HAP-1 (cell line): ENCODE data around the gene BBS9.

Experiments
- DNase-seq, 2 experiments: peaks; one replicate each; pipeline ENCODE4 v3.0.0-alpha.2; 2016 to 2020; ENCODE audit warnings: low spot score in 2 of 2
- H3K27me3 ChIP-seq: fragments of 250-450 bp; sonication (Bioruptor Pico); 2 replicates; pipeline ENCODE4 v1.5.1; 2020; ENCODE audit warnings: low read depth, mild to moderate bottlenecking, moderate library complexity
- H3K36me3 ChIP-seq: fragments of 250-450 bp; sonication (Bioruptor Pico); replicated peaks from 2 replicates; pipeline ENCODE4 v1.5.1; 2020; ENCODE audit warnings: mild to moderate bottlenecking
- H3K4me1 ChIP-seq: fragments of 250-450 bp; sonication (Bioruptor Pico); 2 replicates; pipeline ENCODE4 v1.5.1; 2020; ENCODE audit warnings: mild to moderate bottlenecking
- H3K4me3 ChIP-seq: fragments of 250-450 bp; sonication (Bioruptor Pico); 2 replicates; pipeline ENCODE4 v1.5.1; 2020; ENCODE audit warnings: mild to moderate bottlenecking, moderate library complexity
- H3K9me3 ChIP-seq: fragments of 250-450 bp; sonication (Bioruptor Pico); 2 replicates; pipeline ENCODE4 v1.5.1; 2020; ENCODE audit warnings: mild to moderate bottlenecking, moderate library complexity
- in situ Hi-C: fragments of 300-500 bp; cut with MboI; formaldehyde crosslinking; loops from 3 replicates; pipeline ENCODE4 v1.14.3; 2020; ENCODE audit warnings: low sequenced_read_pairs, inconsistent platforms, mixed read lengths

Gene BBS9

DNA sequence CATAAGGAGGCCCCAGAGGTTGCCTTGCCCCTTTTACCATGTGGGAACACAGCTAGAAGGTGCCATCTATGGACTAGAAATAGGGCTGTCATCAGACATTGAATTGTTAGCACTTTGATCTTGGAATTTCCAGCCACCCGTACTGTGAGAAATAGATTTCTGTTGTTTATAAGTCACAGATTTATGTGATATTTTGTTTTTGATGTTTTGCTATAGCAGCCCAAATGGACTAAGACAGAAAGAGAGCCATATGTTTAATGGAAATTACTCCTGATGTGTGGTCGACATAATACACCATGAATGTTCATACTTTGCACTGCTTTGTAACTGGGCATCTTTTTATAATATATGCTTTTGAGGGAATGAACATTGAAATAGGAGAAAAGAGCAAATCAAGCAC is 302.2 kb downstream of the BBS9 start:
- DNase-seq = no peak
- H3K36me3 ChIP-seq = no peaks in the 10 kb centered on the region
- in situ Hi-C loops = no loop called here

DNA sequence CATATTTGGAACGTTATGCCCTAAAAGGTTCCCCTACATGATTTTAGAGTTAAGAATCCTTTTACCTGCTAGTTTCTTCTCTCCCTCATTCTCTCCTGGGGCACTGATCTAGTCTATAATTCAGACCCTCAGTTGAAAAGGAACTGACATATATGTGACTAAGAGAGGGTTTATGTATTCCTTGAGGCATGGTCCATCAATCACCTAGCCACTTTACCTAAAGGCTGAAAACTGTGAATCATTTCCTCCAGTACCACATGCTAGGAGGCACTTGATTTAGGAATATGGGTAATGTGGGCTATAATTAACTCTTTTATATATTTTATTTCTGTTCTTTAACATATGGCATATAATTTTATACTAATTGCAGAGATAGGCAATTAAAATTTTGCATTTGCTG is 303.5 kb downstream of the BBS9 start:
- in situ Hi-C loops = no loop called here
- Histone ChIP-seq H3K9me3 (no peaks in the 10 kb centered on the region), H3K27me3 (peaks cover 6% of the 10 kb centered on the region; the same call in 1 of the 2 replicates), H3K4me3 (no peak overlapping the region), H3K4me1 (no peaks in the 10 kb centered on the region), H3K36me3 (no peaks in the 10 kb centered on the region)
- DNase-seq = no peak

More for the DNA sequence above, 302.2 kb downstream of the BBS9 start:
- Histone ChIP-seq H3K27me3 (peaks cover 6% of the 10 kb centered on the region; the same call in 1 of the 2 replicates), H3K4me1 (no peaks in the 10 kb centered on the region), H3K4me3 (no peak overlapping the region), H3K9me3 (no peaks in the 10 kb centered on the region)

GRCh38 chr7:33433357-33433756 is 304.0 kb downstream of the BBS9 start:
- Histone ChIP-seq H3K27me3 (peaks cover 9% of the 10 kb centered on the region; the same call in 1 of the 2 replicates), H3K36me3 (no peaks in the 10 kb centered on the region), H3K9me3 (no peaks in the 10 kb centered on the region), H3K4me3 (no peak overlapping the region), H3K4me1 (no peaks in the 10 kb centered on the region)
- no peak for DNase-seq
- in situ Hi-C loops = no loop called here

DNA sequence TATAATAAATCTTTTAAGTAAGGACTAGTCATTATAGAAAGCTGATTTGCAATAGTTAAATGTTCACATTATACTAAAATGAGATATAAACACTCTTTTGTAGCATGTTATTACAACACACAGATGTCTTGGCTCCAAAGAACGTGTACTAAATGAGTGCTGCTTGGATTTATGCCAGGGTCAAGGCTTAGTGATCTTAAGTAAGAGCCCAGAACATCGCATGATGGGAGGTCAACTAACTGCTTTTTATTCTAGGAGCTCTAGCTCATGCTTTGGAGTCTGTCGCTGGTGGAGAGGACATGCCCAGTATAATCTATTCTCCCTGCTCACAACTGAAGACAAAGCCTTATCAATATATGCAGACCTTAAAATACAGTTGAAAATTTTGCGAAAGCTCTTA is 315.1 kb downstream of the BBS9 start:
- no peaks in the 10 kb centered on the region for H3K36me3 ChIP-seq
- no peaks in the 10 kb centered on the region; the same call in 1 of the 2 replicates for H3K27me3 ChIP-seq
- H3K4me3 ChIP-seq = no peak overlapping the region
- no peak for DNase-seq
- in situ Hi-C loops = no loop called here
- H3K4me1 ChIP-seq = no peaks in the 10 kb centered on the region
- H3K9me3 ChIP-seq = no peaks in the 10 kb centered on the region

DNA sequence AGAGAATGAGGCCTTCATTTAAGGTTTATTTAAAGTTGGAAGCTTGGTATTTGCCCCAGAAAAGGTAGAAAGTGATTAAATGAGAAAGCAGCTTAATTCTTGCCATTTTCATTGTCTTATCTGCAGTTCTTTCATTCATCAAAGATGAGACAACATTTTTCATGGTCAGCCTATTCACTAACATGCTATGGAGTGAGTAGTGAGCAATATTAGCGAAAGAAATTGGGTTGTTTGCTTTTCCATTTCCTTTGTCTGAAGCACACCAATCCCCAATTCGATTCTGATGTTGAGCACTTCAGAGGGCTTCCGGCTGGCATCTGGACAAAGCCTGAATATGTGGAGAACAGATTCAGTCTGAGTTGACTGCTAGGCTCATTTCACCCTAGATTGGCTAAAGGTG is 317.2 kb downstream of the BBS9 start:
- H3K4me3 ChIP-seq = no peak overlapping the region
- no peaks in the 10 kb centered on the region for H3K27me3 ChIP-seq
- H3K36me3 ChIP-seq = no peaks in the 10 kb centered on the region
- no peaks in the 10 kb centered on the region for H3K4me1 ChIP-seq
- no peak for DNase-seq
- H3K9me3 ChIP-seq = no peaks in the 10 kb centered on the region
- in situ Hi-C loops = no loop called here

DNA sequence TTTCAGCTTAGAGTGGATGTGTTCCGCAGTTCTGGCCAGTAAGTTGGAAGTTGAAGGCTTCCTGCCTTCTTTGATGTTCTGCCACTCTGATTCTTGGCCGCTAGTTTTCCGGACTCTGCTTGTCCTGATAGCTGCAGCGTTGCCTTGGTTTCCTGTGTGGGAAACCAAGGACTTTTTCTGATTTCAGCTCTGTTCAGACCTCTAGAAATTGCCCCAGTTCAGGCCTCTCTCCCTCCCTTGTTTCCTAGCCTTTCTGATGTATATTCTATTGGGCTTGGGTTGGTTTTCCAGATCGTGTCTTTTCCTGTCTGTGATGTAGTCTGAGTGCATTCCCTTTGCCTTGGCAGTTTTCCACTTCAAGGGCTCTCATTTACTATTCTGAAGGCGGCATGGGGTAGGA is 318.7 kb downstream of the BBS9 start:
- H3K4me3 ChIP-seq = no peak overlapping the region
- H3K9me3 ChIP-seq = no peaks in the 10 kb centered on the region
- no peaks in the 10 kb centered on the region for H3K4me1 ChIP-seq
- no peaks in the 10 kb centered on the region for H3K27me3 ChIP-seq
- in situ Hi-C loops = no loop called here
- no peaks in the 10 kb centered on the region for H3K36me3 ChIP-seq
- no peak for DNase-seq

GRCh38 chr7:33449847-33450246 is 320.5 kb downstream of the BBS9 start:
- Histone ChIP-seq H3K4me1 (no peaks in the 10 kb centered on the region), H3K27me3 (no peaks in the 10 kb centered on the region), H3K9me3 (no peaks in the 10 kb centered on the region), H3K4me3 (no peak overlapping the region), H3K36me3 (no peaks in the 10 kb centered on the region)
- in situ Hi-C loops = no loop called here
- DNase-seq = no peak

- in situ Hi-C loops = no loop called here
- DNase-seq = no peak
Measured at GRCh38 chr7:33452805-33453502, 323.6 kb downstream of the BBS9 start.

GRCh38 chr7:33457039-33457438 is 327.7 kb downstream of the BBS9 start:
- Histone ChIP-seq H3K9me3 (no peaks in the 10 kb centered on the region), H3K36me3 (no peaks in the 10 kb centered on the region), H3K4me1 (no peaks in the 10 kb centered on the region), H3K4me3 (no peak overlapping the region), H3K27me3 (no peaks in the 10 kb centered on the region)
- in situ Hi-C loops = no loop called here
- no peak for DNase-seq

More at GRCh38 chr7:33452805-33453502, 323.6 kb downstream of the BBS9 start:
- H3K4me1 ChIP-seq = no peaks in the 10 kb centered on the region
- no peaks in the 10 kb centered on the region for H3K27me3 ChIP-seq
- no peak overlapping the region for H3K4me3 ChIP-seq
- H3K9me3 ChIP-seq = no peaks in the 10 kb centered on the region
- H3K36me3 ChIP-seq = no peaks in the 10 kb centered on the region

DNA sequence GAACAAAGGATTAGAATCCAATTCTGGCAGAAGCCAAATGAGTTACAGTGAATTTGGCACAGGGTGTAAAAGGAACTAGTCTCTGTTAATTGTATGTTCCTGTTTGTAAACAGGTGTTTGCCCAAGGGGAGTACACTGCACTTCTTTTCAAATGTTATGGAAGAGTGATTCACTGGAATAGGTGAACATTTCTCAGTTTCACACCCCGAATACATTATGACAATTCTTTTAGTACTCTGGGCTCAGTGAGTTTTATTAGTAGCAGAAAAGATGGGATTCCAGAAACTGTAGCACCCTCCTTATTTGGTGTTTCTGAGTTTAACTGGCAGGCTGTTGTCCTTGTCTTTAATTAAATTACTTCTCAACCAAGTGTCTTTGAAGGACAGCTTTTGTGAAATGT is 329.2 kb downstream of the BBS9 start:
- Histone ChIP-seq H3K9me3 (no peaks in the 10 kb centered on the region), H3K4me3 (no peak overlapping the region), H3K4me1 (no peaks in the 10 kb centered on the region), H3K36me3 (no peaks in the 10 kb centered on the region), H3K27me3 (no peaks in the 10 kb centered on the region)
- DNase-seq = no peak
- in situ Hi-C loops = no loop called here

- H3K4me1 ChIP-seq = no peaks in the 10 kb centered on the region
- H3K27me3 ChIP-seq = no peaks in the 10 kb centered on the region
- DNase-seq = no peak
- in situ Hi-C loops = no loop called here
- H3K4me3 ChIP-seq = no peak overlapping the region
- no peaks in the 10 kb centered on the region for H3K9me3 ChIP-seq
- no peaks in the 10 kb centered on the region for H3K36me3 ChIP-seq
Measured at GRCh38 chr7:33459340-33459751, 330.0 kb downstream of the BBS9 start.

- in situ Hi-C loops = no loop called here
Measured at GRCh38 chr7:33463131-33463530, 333.8 kb downstream of the BBS9 start.

DNA sequence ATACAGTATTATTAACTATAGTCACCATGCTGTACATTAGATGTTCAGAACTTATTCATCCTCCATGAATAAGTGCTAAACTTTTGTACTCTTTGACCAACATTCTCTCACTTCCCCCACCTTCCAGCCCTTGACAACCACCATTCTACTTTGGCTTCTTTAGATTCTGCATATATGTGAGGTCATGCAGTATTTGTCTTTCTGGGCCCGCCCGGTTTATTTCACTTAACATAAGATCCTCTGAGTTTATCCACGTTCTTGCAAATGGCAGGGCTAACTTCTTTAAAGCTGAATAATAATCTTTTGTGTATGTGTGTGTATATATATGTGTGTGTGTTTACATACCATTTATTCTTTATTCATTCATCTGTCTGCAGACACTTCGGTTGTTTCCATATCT is 336.8 kb downstream of the BBS9 start:
- no peaks in the 10 kb centered on the region for H3K36me3 ChIP-seq
- no peak overlapping the region for H3K4me3 ChIP-seq
- DNase-seq = no peak
- no peaks in the 10 kb centered on the region for H3K9me3 ChIP-seq
- H3K4me1 ChIP-seq = no peaks in the 10 kb centered on the region; the same call in 1 of the 2 replicates
- in situ Hi-C loops = no loop called here
- no peaks in the 10 kb centered on the region for H3K27me3 ChIP-seq

More at GRCh38 chr7:33463131-33463530, 333.8 kb downstream of the BBS9 start:
- Histone ChIP-seq H3K36me3 (no peaks in the 10 kb centered on the region), H3K4me1 (no peaks in the 10 kb centered on the region; the same call in 1 of the 2 replicates), H3K9me3 (no peaks in the 10 kb centered on the region), H3K4me3 (no peak overlapping the region), H3K27me3 (no peaks in the 10 kb centered on the region)
- DNase-seq = no peak

- Histone ChIP-seq H3K9me3 (no peaks in the 10 kb centered on the region), H3K27me3 (no peaks in the 10 kb centered on the region), H3K4me1 (no peaks in the 10 kb centered on the region; the same call in 1 of the 2 replicates), H3K4me3 (no peak overlapping the region), H3K36me3 (no peaks in the 10 kb centered on the region)
- in situ Hi-C loops = no loop called here
- no peak for DNase-seq
Measured at GRCh38 chr7:33471636-33472242, 342.4 kb downstream of the BBS9 start.
